Esophagus muscularis mucosa (tissue), 4 donors: ENCODE data around the gene CISD2. TPM values are rescaled to one million over a fixed set of nuclear protein-coding genes. Genes with fewer than 3 reads are reported as not detected.

Experiments used
- DNase-seq: peaks from one replicate; pipeline ENCODE4 v3.0.0-alpha.2; 2017; ENCODE audit errors: extremely low spot score
- H3K27ac ChIP-seq, 4 donors: fragments of 200-600 bp; sonication (generic); replicated peaks in 1 of 4; 1 replicate in 3 of 4; 2 replicates in 1 of 4; pipeline ENCODE4 v1.5.1; 2016 to 2019; ENCODE audit warnings: mild to moderate bottlenecking in 1 of 4
- H3K27me3 ChIP-seq, 4 donors: fragments of 200-600 bp; sonication (generic); one replicate each; pipeline versions ENCODE4 v1.5.1 to v1.6.0; 2016 to 2019
- H3K36me3 ChIP-seq, 4 donors: fragments of 200-600 bp; sonication (generic); one replicate each; pipeline ENCODE4 v1.5.1; 2016 to 2019
- H3K4me1 ChIP-seq, 4 donors: fragments of 200-600 bp; sonication (generic); one replicate each; pipeline ENCODE4 v1.5.1; 2016 to 2019
- H3K4me3 ChIP-seq, 4 donors: fragments of 200-600 bp; sonication (generic); 1 replicate in 2 of 4; 2 replicates in 2 of 4; pipeline ENCODE4 v1.5.1; 2016 to 2019; ENCODE audit warnings: mild to moderate bottlenecking in 4 of 4, moderate library complexity in 1 of 4
- H3K9me3 ChIP-seq, 4 donors: fragments of 200-600 bp; sonication (generic); 1 replicate in 3 of 4; 2 replicates in 1 of 4; pipeline ENCODE4 v1.5.1; 2016 to 2019
- CTCF ChIP-seq, 3 experiments: fragments of 200-600 bp in 2 of 3; fragments of 450-650 bp in 1 of 3; sonication (generic) in 2 of 3; IDR thresholded peaks; one replicate each; pipeline ENCODE4 v1.5.1; 2017 to 2019; ENCODE audit warnings: antibody characterized with exemption in 3 of 3, mild to moderate bottlenecking in 2 of 3, moderate library complexity in 1 of 3
- EP300 ChIP-seq: sonication (generic); formaldehyde crosslinking; IDR thresholded peaks from one replicate; pipeline ENCODE4 v1.6.1; 2017; ENCODE audit warnings: antibody characterized with exemption
- POLR2A ChIP-seq: fragments of 450-650 bp; IDR thresholded peaks from one replicate; pipeline ENCODE4 v1.6.1; 2017; ENCODE audit warnings: antibody characterized with exemption, moderate library complexity, mild to moderate bottlenecking, low read depth
- POLR2AphosphoS5 ChIP-seq, 2 donors: sonication (generic); formaldehyde crosslinking; IDR thresholded peaks; one replicate each; pipeline ENCODE4 v1.6.1; 2017; ENCODE audit warnings: antibody characterized with exemption in 2 of 2
- WGBS: methylation state at CpG from one replicate; pipeline ENCODE4 v1.1.5; 2018; 5-methylcytosine and 5-hydroxymethylcytosine counted together
- intact Hi-C: fragments of 100-400 bp; cut with DNase I; formaldehyde crosslinking; loops from one replicate; pipeline ENCODE4 v1.15.1; 2023
- total RNA-seq, 4 donors: library from RNA; depleted of rRNA; stranded (reverse); fragments of >200 nt; gene quantifications; one replicate each; pipeline versions ENCODE4 v1.1.0 to v1.2.1, GENCODE V29; 2016

Gene CISD2
- total RNA-seq, 4 donors from 2014 or later: 6.6 to 13.3 (median 10.3) TPM

- DNase-seq: peak; percentile 98
- Histone ChIP-seq H3K27me3 (no peaks in the 10 kb centered on the region), H3K9me3 (no peaks in the 10 kb centered on the region), H3K36me3 (no peaks in the 10 kb centered on the region), H3K4me1 (peaks cover 21 to 41% (median 37%) of the 10 kb centered on the region in 4 donors), H3K27ac (peak within 1 kb of the TSS; percentile 94 to 100 (median 100)), H3K4me3 (peak within 1 kb of the TSS; percentile 64 to 98 (median 90))
- no peak for TF ChIP-seq EP300
- peak in 2 of 3 experiments; percentile 7 to 9 for TF ChIP-seq CTCF (IDR thresholded peaks at IDR 0.05)
- TF ChIP-seq POLR2AphosphoS5 (IDR thresholded peaks at IDR 0.05): peak; percentile 73 to 94
- peak; percentile 88 for TF ChIP-seq POLR2A
- under 1% methylated on average over 47 of the region's 73 CpGs for WGBS
- intact Hi-C loops: loop anchor here (2.0 to 10.0 kb wide), 2 partner anchors 192 to 202 kb away; partner anchors contain the start of gene SLC9B1
Measured at GRCh38 chr4:102826890-102827673, 41.7 kb upstream of the CISD2 start, which contains the start of gene UBE2D3. Gene UBE2D3 (minus strand): TSS chr4:102827551. CDS start chr4:102826508, 1,043 bp downstream.

- TF ChIP-seq CTCF (IDR thresholded peaks at IDR 0.05) (peak in 1 of 3 experiments; percentile 8), EP300 (no peak), POLR2AphosphoS5 (IDR thresholded peaks at IDR 0.05) (peak; percentile 66 to 97), POLR2A (peak; percentile 7)
- Histone ChIP-seq H3K36me3 (no peaks in the 10 kb centered on the region), H3K27me3 (no peaks in the 10 kb centered on the region), H3K4me3 (peak overlapping the region; percentile 64 to 98 (median 90)), H3K9me3 (no peaks in the 10 kb centered on the region), H3K4me1 (peaks cover 13 to 33% (median 29%) of the 10 kb centered on the region in 4 donors), H3K27ac (peak overlapping the region; percentile 94 to 100 (median 100))
- WGBS: 0% methylated on average over 38 of the region's 50 CpGs
- intact Hi-C loops: loop anchor here (1.0 to 10.0 kb wide), 4 partner anchors 40 to 203 kb away; partner anchors contain the start of genes CISD2 and SLC9B1
- peak; percentile 100 for DNase-seq
Measured at GRCh38 chr4:102827674-102828496, 40.9 kb upstream of the CISD2 start.

- peaks cover 8 to 27% (median 24%) of the 10 kb centered on the region in 4 donors for H3K4me1 ChIP-seq
- no peaks in the 10 kb centered on the region for H3K9me3 ChIP-seq
- H3K36me3 ChIP-seq: no peaks in the 10 kb centered on the region
- peak overlapping the region; percentile 94 to 100 (median 100) for H3K27ac ChIP-seq
- intact Hi-C loops: loop anchor here (1.0 to 10.0 kb wide), 3 partner anchors 40 to 204 kb away; partner anchors contain the start of gene CISD2
- peak overlapping the region; percentile 64 to 98 (median 90) for H3K4me3 ChIP-seq
- no peaks in the 10 kb centered on the region for H3K27me3 ChIP-seq
- WGBS: 0% methylated on average over 4 of the region's 4 CpGs
- TF ChIP-seq EP300: no peak
- TF ChIP-seq POLR2A: no peak
- no peak for TF ChIP-seq POLR2AphosphoS5 (IDR thresholded peaks at IDR 0.05)
- TF ChIP-seq CTCF (IDR thresholded peaks at IDR 0.05): no peak
- DNase-seq: no peak
Measured at GRCh38 chr4:102828497-102828808, 40.3 kb upstream of the CISD2 start.

- peaks cover 0 to 14% (median 11%) of the 10 kb centered on the region in 4 donors for H3K4me1 ChIP-seq
- no peak for DNase-seq
- H3K9me3 ChIP-seq: no peaks in the 10 kb centered on the region
- no peaks in the 10 kb centered on the region for H3K36me3 ChIP-seq
- no peak overlapping the region for H3K27ac ChIP-seq
- no peak for TF ChIP-seq CTCF (IDR thresholded peaks at IDR 0.05)
- TF ChIP-seq EP300: no peak
- no peak for TF ChIP-seq POLR2AphosphoS5 (IDR thresholded peaks at IDR 0.05)
- TF ChIP-seq POLR2A: no peak
- no peaks in the 10 kb centered on the region for H3K27me3 ChIP-seq
- H3K4me3 ChIP-seq: no peak overlapping the region
- 91% methylated on average over 7 of the region's 7 CpGs for WGBS
- intact Hi-C loops: loop anchor here (2.0 to 10.0 kb wide), 2 partner anchors 181 to 205 kb away; no protein-coding TSS in a partner anchor
Measured at GRCh38 chr4:102829803-102830202, 39.0 kb upstream of the CISD2 start.
